Mesenchymal stem cell (in vitro differentiated cells and primary cell): ENCODE data around the gene CCND2.
"Not testable (repeated sequence)": the region's sequence is repeated elsewhere in the genome, so short reads cannot be mapped to it uniquely, and the experiment has no call there.

Source experiments
- DNase-seq: peaks from one replicate; pipeline ENCODE4 v3.0.0-alpha.2; 2013
- H2AFZ ChIP-seq: one replicate; pipeline ENCODE4 v1.6.1; 2013; ENCODE audit warnings: low read depth, mild to moderate bottlenecking, control low read depth, inconsistent platforms, low read length, moderate library complexity
- H2AK5ac ChIP-seq: 2 replicates; pipeline ENCODE4 v1.6.1; 2013; ENCODE audit warnings: low read length, moderate library complexity, mild to moderate bottlenecking, inconsistent platforms; ENCODE audit not compliant: severe bottlenecking
- H2BK120ac ChIP-seq: one replicate; pipeline ENCODE4 v1.6.1; 2013; ENCODE audit warnings: low read depth, mild to moderate bottlenecking, inconsistent platforms, low read length, moderate library complexity
- H2BK12ac ChIP-seq, 2 experiments: one replicate each; pipeline ENCODE4 v1.6.1; 2013; ENCODE audit warnings: inconsistent platforms in 2 of 2, low read length in 2 of 2, mild to moderate bottlenecking in 2 of 2, moderate library complexity in 2 of 2, control low read depth in 1 of 2
- H2BK15ac ChIP-seq: one replicate; pipeline ENCODE4 v1.6.1; 2013; ENCODE audit warnings: mild to moderate bottlenecking, low read depth, inconsistent platforms; ENCODE audit not compliant: poor library complexity, severe bottlenecking
- H2BK5ac ChIP-seq: 2 replicates; pipeline ENCODE4 v1.6.1; 2013; ENCODE audit warnings: low read depth, mild to moderate bottlenecking, low read length, control low read depth, inconsistent platforms; ENCODE audit not compliant: poor library complexity, severe bottlenecking
- H3K14ac ChIP-seq, 2 experiments: one replicate each; pipeline ENCODE4 v1.6.1; 2013; ENCODE audit warnings: inconsistent platforms in 2 of 2, low read length in 2 of 2, control low read depth in 1 of 2, mild to moderate bottlenecking in 1 of 2, moderate library complexity in 1 of 2
- H3K18ac ChIP-seq, 2 experiments: one replicate each; pipeline ENCODE4 v1.6.1; 2013; ENCODE audit warnings: inconsistent platforms in 2 of 2, low read length in 2 of 2, control low read depth in 1 of 2, low read depth in 1 of 2, mild to moderate bottlenecking in 1 of 2
- H3K23ac ChIP-seq, 2 experiments: one replicate each; pipeline ENCODE4 v1.6.1; 2013; ENCODE audit warnings: inconsistent platforms in 2 of 2, low read length in 2 of 2, mild to moderate bottlenecking in 2 of 2, moderate library complexity in 2 of 2, control low read depth in 1 of 2
- H3K27ac ChIP-seq: 2 replicates; pipeline ENCODE4 v1.5.1; 2013; ENCODE audit warnings: mild to moderate bottlenecking, moderate library complexity, low read length, control low read depth, inconsistent platforms; ENCODE audit not compliant: poor library complexity, severe bottlenecking
- H3K27me3 ChIP-seq, 2 experiments: 2 replicates each; pipeline versions ENCODE4 v1.6.1 to v1.7.0; 2013; ENCODE audit warnings: low read length in 2 of 2, mild to moderate bottlenecking in 2 of 2, moderate library complexity in 2 of 2, control low read depth in 1 of 2, inconsistent platforms in 1 of 2; ENCODE audit not compliant: control insufficient read depth in 1 of 2, insufficient read depth in 1 of 2
- H3K36me3 ChIP-seq, 2 experiments: 2 replicates each; pipeline versions ENCODE4 v1.6.1 to v1.7.0; 2013; ENCODE audit warnings: low read length in 2 of 2, control low read depth in 1 of 2, inconsistent platforms in 1 of 2, low read depth in 1 of 2, mild to moderate bottlenecking in 1 of 2; ENCODE audit not compliant: insufficient read depth in 2 of 2, control insufficient read depth in 1 of 2
- H3K4ac ChIP-seq, 2 experiments: one replicate each; pipeline ENCODE4 v1.6.1; 2013; ENCODE audit warnings: inconsistent platforms in 2 of 2, low read length in 2 of 2, mild to moderate bottlenecking in 2 of 2, moderate library complexity in 2 of 2, control low read depth in 1 of 2, low read depth in 1 of 2
- H3K4me1 ChIP-seq: 2 replicates; pipeline ENCODE4 v1.6.1; 2013; ENCODE audit warnings: low read depth, low read length, control low read depth; ENCODE audit not compliant: control insufficient read depth, insufficient read depth
- H3K4me2 ChIP-seq: 2 replicates; pipeline ENCODE4 v1.6.1; 2013; ENCODE audit warnings: low read length, mild to moderate bottlenecking, inconsistent platforms; ENCODE audit not compliant: poor library complexity, severe bottlenecking
- H3K4me3 ChIP-seq, 2 experiments: 2 replicates each; pipeline versions ENCODE4 v1.5.1 to v1.7.0; 2013; ENCODE audit warnings: low read length in 2 of 2, mild to moderate bottlenecking in 2 of 2, control low read depth in 1 of 2, low read depth in 1 of 2; ENCODE audit not compliant: insufficient read depth in 1 of 2
- H3K79me1 ChIP-seq: replicated peaks from 2 replicates; pipeline ENCODE4 v1.6.1; 2013; ENCODE audit warnings: mild to moderate bottlenecking, control low read depth, low read length, inconsistent platforms; ENCODE audit not compliant: poor library complexity, severe bottlenecking
- H3K9ac ChIP-seq: 2 replicates; pipeline ENCODE4 v1.7.0; 2013; ENCODE audit warnings: mild to moderate bottlenecking, low read length, moderate library complexity
- H3K9me3 ChIP-seq: 2 replicates; pipeline ENCODE4 v1.7.0; 2013; ENCODE audit warnings: mild to moderate bottlenecking, low read length; ENCODE audit not compliant: control insufficient read depth
- H4K8ac ChIP-seq: one replicate; pipeline ENCODE4 v1.6.1; 2013; ENCODE audit warnings: inconsistent platforms, mild to moderate bottlenecking, low read length, moderate library complexity
- H4K91ac ChIP-seq: one replicate; pipeline ENCODE4 v1.6.1; 2013; ENCODE audit warnings: mild to moderate bottlenecking, low read length, inconsistent platforms
- WGBS: methylation state at CpG from one replicate; pipeline ENCODE4 v1.1.7; 2013; ENCODE audit warnings: mixed read lengths; 5-methylcytosine and 5-hydroxymethylcytosine counted together

CCND2 gene

DNA sequence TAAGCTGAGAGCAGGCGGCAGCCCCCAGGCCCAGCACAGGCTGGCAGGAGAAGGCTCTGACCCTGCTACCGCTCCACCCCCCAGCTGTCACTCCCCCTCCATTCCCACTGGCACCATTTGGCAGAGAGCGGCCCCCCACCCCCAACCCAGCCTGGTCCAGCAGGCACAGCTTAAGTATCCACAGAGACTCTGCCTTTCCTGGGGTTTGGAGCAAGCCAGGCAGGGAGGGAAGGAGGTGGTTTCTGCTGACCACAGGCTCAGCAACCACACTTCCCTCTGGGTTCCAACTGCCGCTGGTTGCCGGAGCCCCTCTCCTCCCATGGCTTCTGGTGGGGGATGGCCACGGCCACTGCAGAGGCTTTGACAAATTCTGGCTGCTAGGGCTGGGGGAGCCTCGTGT, 30.5 kb upstream of the CCND2 start:
- peaks cover 0 to 23% of the 10 kb centered on the region in 2 experiments for H3K27me3 ChIP-seq
- H3K79me1 ChIP-seq, result no peaks in the 10 kb centered on the region
- H3K4me2 ChIP-seq, result no peak overlapping the region
- H3K18ac ChIP-seq, result no peak overlapping the region
- H3K9me3 ChIP-seq, result peaks cover 2% of the 10 kb centered on the region
- no peaks in the 10 kb centered on the region for H3K36me3 ChIP-seq
- no peak overlapping the region for H3K14ac ChIP-seq
- no peak overlapping the region for H2BK5ac ChIP-seq
- no peak overlapping the region for H4K91ac ChIP-seq
- DNase-seq, result no peak
- H4K8ac ChIP-seq, result no peak overlapping the region
- H2BK120ac ChIP-seq, result no peak overlapping the region
- H3K4me3 ChIP-seq, result no peak overlapping the region
- no peaks in the 10 kb centered on the region for H3K4me1 ChIP-seq
- H2BK15ac ChIP-seq, result no peak overlapping the region
- no peak overlapping the region for H3K9ac ChIP-seq
- 84% methylated on average over 5 of the region's 7 CpGs for WGBS
- H2AFZ ChIP-seq, result no peak overlapping the region
- H3K23ac ChIP-seq, result no peak overlapping the region
- H2AK5ac ChIP-seq, result no peak overlapping the region
- no peak overlapping the region for H2BK12ac ChIP-seq
- no peak overlapping the region for H3K27ac ChIP-seq
- H3K4ac ChIP-seq, result no peak overlapping the region

- H3K4me1 ChIP-seq, result not testable (repeated sequence)
Observed at GRCh38 chr12:4243491-4244100, 30.0 kb upstream of the CCND2 start.

DNA sequence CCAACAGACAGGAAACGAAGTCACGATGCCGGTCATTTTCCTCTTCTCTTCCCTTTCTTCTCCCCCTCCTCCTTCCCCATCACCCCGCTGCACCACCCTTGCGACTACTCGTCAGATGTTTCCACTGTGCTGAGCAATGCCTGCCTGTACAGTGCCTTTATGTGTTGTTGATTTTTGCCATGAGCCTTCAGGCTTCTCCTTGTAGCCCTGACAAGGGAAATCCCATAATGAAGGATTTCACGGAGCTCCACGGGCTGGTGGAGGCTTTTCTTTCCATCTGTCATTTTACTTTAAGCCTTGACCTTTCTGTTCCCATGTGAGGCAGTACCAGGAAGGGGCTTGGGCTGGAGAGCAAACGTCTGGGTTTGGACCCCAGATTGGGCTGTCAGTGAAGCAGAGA, 28.7 kb upstream of the CCND2 start:
- no peaks in the 10 kb centered on the region for H3K4me1 ChIP-seq
- no peaks in the 10 kb centered on the region for H3K79me1 ChIP-seq
- H3K14ac ChIP-seq, result no peak overlapping the region
- no peak overlapping the region for H3K18ac ChIP-seq
- peaks cover 0 to 32% of the 10 kb centered on the region in 2 experiments for H3K27me3 ChIP-seq
- H3K4me2 ChIP-seq, result no peak overlapping the region
- H3K23ac ChIP-seq, result no peak overlapping the region
- no peak overlapping the region for H2BK15ac ChIP-seq
- H3K9me3 ChIP-seq, result no peaks in the 10 kb centered on the region
- no peak overlapping the region for H2BK12ac ChIP-seq
- H3K4me3 ChIP-seq, result no peak overlapping the region
- 82% methylated on average over 7 of the region's 9 CpGs for WGBS
- no peak overlapping the region for H2AFZ ChIP-seq
- no peak overlapping the region for H2BK5ac ChIP-seq
- no peak overlapping the region for H3K9ac ChIP-seq
- H2AK5ac ChIP-seq, result no peak overlapping the region
- H3K27ac ChIP-seq, result no peak overlapping the region
- no peak overlapping the region for H2BK120ac ChIP-seq
- DNase-seq, result no peak
- H4K91ac ChIP-seq, result no peak overlapping the region
- H3K4ac ChIP-seq, result no peak overlapping the region
- no peak overlapping the region for H4K8ac ChIP-seq
- H3K36me3 ChIP-seq, result no peaks in the 10 kb centered on the region

More at GRCh38 chr12:4243491-4244100, 30.0 kb upstream of the CCND2 start:
- not testable (repeated sequence) for H2AK5ac ChIP-seq, H4K8ac ChIP-seq, H3K79me1 ChIP-seq, H3K9me3 ChIP-seq, H3K4me2 ChIP-seq, H4K91ac ChIP-seq, H2AFZ ChIP-seq, DNase-seq, H2BK12ac ChIP-seq, H2BK5ac ChIP-seq, H3K9ac ChIP-seq, H3K23ac ChIP-seq, H3K4me3 ChIP-seq, H3K4ac ChIP-seq, H2BK15ac ChIP-seq, H3K14ac ChIP-seq, H3K36me3 ChIP-seq, H3K18ac ChIP-seq, H2BK120ac ChIP-seq, H3K27ac ChIP-seq
- peaks cover 0 to 27% of the 10 kb centered on the region in 2 experiments for H3K27me3 ChIP-seq
- WGBS, result 90% methylated on average over 35 of the region's 43 CpGs

- peaks cover 4 to 32% of the 10 kb centered on the region in 2 experiments for H3K27me3 ChIP-seq
- H3K79me1 ChIP-seq, result no peaks in the 10 kb centered on the region
- H3K9me3 ChIP-seq, result no peaks in the 10 kb centered on the region
- WGBS, result 77% methylated on average over 4 of the region's 4 CpGs
- no peak overlapping the region for H3K18ac ChIP-seq
- H4K8ac ChIP-seq, result no peak overlapping the region
- no peak overlapping the region for H3K14ac ChIP-seq
- no peak overlapping the region for H3K27ac ChIP-seq
- H3K4me2 ChIP-seq, result no peak overlapping the region
- H3K36me3 ChIP-seq, result no peaks in the 10 kb centered on the region
- no peak overlapping the region for H3K9ac ChIP-seq
- H2AK5ac ChIP-seq, result no peak overlapping the region
- no peak overlapping the region for H2BK15ac ChIP-seq
- no peak overlapping the region for H2BK5ac ChIP-seq
- H2BK12ac ChIP-seq, result no peak overlapping the region
- no peak overlapping the region for H2AFZ ChIP-seq
- H3K4me1 ChIP-seq, result no peaks in the 10 kb centered on the region
- no peak for DNase-seq
- no peak overlapping the region for H4K91ac ChIP-seq
- H2BK120ac ChIP-seq, result no peak overlapping the region
- no peak overlapping the region for H3K4me3 ChIP-seq
- no peak overlapping the region for H3K4ac ChIP-seq
- H3K23ac ChIP-seq, result no peak overlapping the region
Observed at GRCh38 chr12:4245446-4245845, 28.1 kb upstream of the CCND2 start.
